GM12874 (cell line): ENCODE results near the gene PDCD1.

ENCODE experiments used
- TF ChIP-seq, protein P1 (sequence below): IDR thresholded peaks from 2 replicates; pipeline ENCODE4 v1.5.1; 2011; ENCODE audit warnings: low read depth, mild to moderate bottlenecking, control low read depth, low read length, moderate library complexity; ENCODE audit not compliant: insufficient read depth

Gene PDCD1

DNA sequence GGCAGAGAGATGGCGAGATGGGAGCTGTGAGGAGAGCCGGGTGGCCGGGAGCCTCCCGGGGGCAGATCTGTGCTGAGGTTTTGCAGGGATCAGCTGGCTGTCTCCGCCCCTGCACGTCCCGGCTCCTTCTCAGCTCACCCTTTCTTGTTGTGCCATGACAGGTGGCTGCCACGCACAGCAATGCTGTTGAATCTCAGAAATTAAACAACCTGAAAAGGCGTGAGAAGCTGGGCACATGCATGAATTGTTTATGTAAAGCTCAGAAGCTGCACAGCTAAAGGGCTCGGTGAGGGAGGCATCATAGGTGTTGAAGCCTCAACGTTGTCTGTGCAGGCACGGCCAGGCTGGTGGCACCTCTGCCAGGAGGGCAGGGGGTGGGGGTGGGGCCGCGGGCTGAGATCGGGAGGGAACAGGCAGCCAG is 10.0 kb upstream of the PDCD1 start:
- TF ChIP-seq, protein P1, sequence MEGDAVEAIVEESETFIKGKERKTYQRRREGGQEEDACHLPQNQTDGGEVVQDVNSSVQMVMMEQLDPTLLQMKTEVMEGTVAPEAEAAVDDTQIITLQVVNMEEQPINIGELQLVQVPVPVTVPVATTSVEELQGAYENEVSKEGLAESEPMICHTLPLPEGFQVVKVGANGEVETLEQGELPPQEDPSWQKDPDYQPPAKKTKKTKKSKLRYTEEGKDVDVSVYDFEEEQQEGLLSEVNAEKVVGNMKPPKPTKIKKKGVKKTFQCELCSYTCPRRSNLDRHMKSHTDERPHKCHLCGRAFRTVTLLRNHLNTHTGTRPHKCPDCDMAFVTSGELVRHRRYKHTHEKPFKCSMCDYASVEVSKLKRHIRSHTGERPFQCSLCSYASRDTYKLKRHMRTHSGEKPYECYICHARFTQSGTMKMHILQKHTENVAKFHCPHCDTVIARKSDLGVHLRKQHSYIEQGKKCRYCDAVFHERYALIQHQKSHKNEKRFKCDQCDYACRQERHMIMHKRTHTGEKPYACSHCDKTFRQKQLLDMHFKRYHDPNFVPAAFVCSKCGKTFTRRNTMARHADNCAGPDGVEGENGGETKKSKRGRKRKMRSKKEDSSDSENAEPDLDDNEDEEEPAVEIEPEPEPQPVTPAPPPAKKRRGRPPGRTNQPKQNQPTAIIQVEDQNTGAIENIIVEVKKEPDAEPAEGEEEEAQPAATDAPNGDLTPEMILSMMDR: no peak

DNA sequence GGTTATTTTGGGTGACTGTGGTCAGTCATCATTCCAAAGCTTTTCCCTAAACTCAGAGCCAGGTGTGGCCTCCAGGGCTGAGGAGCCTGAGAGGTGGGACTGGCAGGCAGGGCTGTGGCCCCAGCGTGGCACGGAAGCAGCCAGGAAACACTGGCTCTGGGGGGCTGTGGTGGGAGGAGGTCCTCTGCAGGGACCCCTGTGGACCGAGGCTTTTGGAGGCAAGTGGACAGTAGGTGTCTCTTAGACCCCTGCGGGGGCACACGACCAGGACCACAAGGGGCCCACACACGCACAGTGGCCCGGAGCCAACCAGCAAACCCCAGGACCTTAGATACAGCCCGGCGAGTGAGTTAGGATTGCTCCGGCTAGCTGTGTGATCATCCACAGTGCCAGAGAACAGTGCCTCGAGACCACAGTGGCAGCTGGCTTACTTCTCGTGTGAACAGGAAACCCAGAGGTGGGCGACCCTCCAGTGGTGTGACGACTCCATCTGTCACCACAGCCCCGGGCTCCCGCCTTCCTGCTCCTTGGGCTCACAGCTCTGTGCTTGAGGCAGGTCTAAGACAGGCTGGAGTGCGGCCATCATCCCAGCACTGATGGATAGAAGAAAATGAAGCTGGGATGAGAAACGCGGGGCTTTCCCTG is 9.2 kb upstream of the PDCD1 start:
- TF ChIP-seq, protein P1: no peak

GRCh38 chr2:241866790-241867645 is 8.3 kb upstream of the PDCD1 start:
- TF ChIP-seq, protein P1: no peak

- TF ChIP-seq, protein P1: 0 out of 2 replicates have a peak, but pooled peaks have one; percentile 4
These were observed 7.5 kb upstream of the PDCD1 start for GRCh38 chr2:241865957-241866789.

DNA sequence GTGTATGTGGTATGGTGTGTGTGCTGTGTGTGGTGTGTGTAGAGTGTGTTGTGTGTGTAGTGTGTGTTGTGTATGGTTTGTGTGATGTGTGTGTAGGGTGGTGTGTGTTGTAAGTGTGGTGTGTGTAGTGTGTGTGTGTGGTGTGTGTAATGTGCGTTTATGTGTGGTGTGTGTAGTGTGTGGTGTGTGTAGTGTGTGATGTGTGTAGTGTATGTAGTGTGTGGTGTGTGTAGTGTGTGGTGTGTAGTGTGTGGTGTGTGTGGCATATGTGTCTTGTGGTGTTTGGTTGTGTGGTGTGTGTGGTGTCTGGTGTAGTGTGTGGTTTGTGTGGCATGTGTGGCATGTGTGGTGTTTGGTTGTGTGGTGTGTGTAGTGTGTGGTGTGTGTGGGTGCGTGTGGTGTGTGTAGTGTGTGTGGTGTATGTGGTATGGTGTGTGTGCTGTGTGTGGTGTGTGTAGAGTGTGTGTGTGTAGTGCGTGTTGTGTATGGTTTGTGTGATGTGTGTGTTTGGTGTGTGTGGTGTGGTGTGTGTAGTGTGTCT is 6.8 kb upstream of the PDCD1 start:
- TF ChIP-seq, protein P1: no peak

- TF ChIP-seq, protein P1: no peak
These were observed 6.1 kb upstream of the PDCD1 start for GRCh38 chr2:241864850-241865213.
